HCT116 (cell line): ENCODE measurements around the gene SLCO4C1. TPM values are rescaled to one million over a fixed set of nuclear protein-coding genes. Genes with fewer than 3 reads are reported as not detected.

Experiments
- ATAC-seq: fragments of 200-7000 bp; cut with Tn5 transposase; 2 replicates; pipeline ENCODE4 v1.9.1; 2020; ENCODE audit warnings: mild to moderate bottlenecking, moderate library complexity
- BruUV-seq: library from RNA; stranded (reverse); fragments of 400-500 nt; replicated peaks from 2 replicates; lab custom pipeline; 2021; lab: Mats Ljungman, UMichigan
- CTCF ChIA-PET: fragments of 300-600 bp; sonication (Branson Sonifier 250); formaldehyde crosslinking; loops from one replicate; lab custom pipeline; 2021; ENCODE audit warnings: antibody characterized with exemption; lab: Charles Lee
- POLR2A ChIA-PET: fragments of 300-600, 350-600 bp; sonication (Branson Sonifier 250); formaldehyde crosslinking; loops from one replicate; lab custom pipeline; 2021; ENCODE audit warnings: antibody characterized with exemption; lab: Charles Lee
- RAD21 ChIA-PET, 2 experiments: fragments of 300-600 bp; sonication (Branson Sonifier 250); formaldehyde crosslinking; loops; one replicate each; lab custom pipeline; 2023; ENCODE audit warnings: low total read pairs in 2 of 2; ENCODE audit not compliant: uncharacterized antibody in 2 of 2, unreplicated experiment in 2 of 2, low non-redundant PET in 1 of 2; lab: Charles Lee
- DNase-seq: peaks from one replicate; pipeline ENCODE4 v3.0.0-alpha.2; 2010; ENCODE audit warnings: low read depth, low spot score
- H2AFZ ChIP-seq: fragments of 200-600 bp; shearing (Covaris generic), sonication (generic); 2 replicates; pipeline ENCODE4 v1.6.1; 2017; ENCODE audit warnings: low read depth, mixed run types, mixed read lengths, antibody characterized with exemption, low read length; ENCODE audit not compliant: poor library complexity, severe bottlenecking
- H3K27ac ChIP-seq: 2 replicates; pipeline ENCODE4 v1.5.1; 2012; ENCODE audit warnings: low read depth, low read length
- H3K27me3 ChIP-seq: fragments of 200-600 bp; sonication (generic); 2 replicates; pipeline ENCODE4 v1.6.1; 2016; ENCODE audit warnings: mixed run types, low read length, mixed read lengths; ENCODE audit not compliant: insufficient read depth
- H3K36me3 ChIP-seq, 2 experiments: fragments of 200-500 bp in 1 of 2; fragments of 200-600 bp in 1 of 2; sonication (Bioruptor generic) in 1 of 2; sonication (generic) in 1 of 2; 2 replicates each; pipeline versions ENCODE4 v1.5.1 to v1.6.1; 2014 to 2016; ENCODE audit warnings: low read length in 2 of 2, inconsistent platforms in 1 of 2, mixed read lengths in 1 of 2, mixed run types in 1 of 2; ENCODE audit not compliant: insufficient read depth in 2 of 2, control insufficient read depth in 1 of 2
- H3K4me1 ChIP-seq, 2 experiments: fragments of 200-600 bp in 1 of 2; sonication (generic) in 1 of 2; 2 replicates each; pipeline versions ENCODE4 v1.5.1 to v1.6.1; 2012 to 2017; ENCODE audit warnings: low read length in 2 of 2, inconsistent platforms in 1 of 2, mild to moderate bottlenecking in 1 of 2, mixed read lengths in 1 of 2, mixed run types in 1 of 2, moderate library complexity in 1 of 2; ENCODE audit not compliant: insufficient read depth in 2 of 2, control insufficient read depth in 1 of 2
- H3K4me2 ChIP-seq: fragments of 200-600 bp; sonication (generic); 2 replicates; pipeline ENCODE4 v1.6.1; 2017; ENCODE audit warnings: mixed run types, low read length, mixed read lengths
- H3K4me3 ChIP-seq, 2 experiments: fragments of 200-600 bp in 1 of 2; sonication (generic) in 1 of 2; replicated peaks in 1 of 2; 2 replicates each; pipeline ENCODE4 v1.5.1; 2011 to 2016; ENCODE audit warnings: low read length in 2 of 2, control low read depth in 1 of 2, low read depth in 1 of 2, mild to moderate bottlenecking in 1 of 2, mixed read lengths in 1 of 2, mixed run types in 1 of 2
- H3K79me2 ChIP-seq: fragments of 200-600 bp; sonication (generic); 2 replicates; pipeline ENCODE4 v1.6.1; 2017; ENCODE audit warnings: mild to moderate bottlenecking, mixed run types, low read length, moderate library complexity, mixed read lengths; ENCODE audit not compliant: insufficient read depth
- H3K9ac ChIP-seq: fragments of 200-600 bp; sonication (generic); 2 replicates; pipeline ENCODE4 v1.6.1; 2016; ENCODE audit warnings: low read length, mixed read lengths
- H3K9me2 ChIP-seq: fragments of 200-600 bp; sonication (generic), shearing (Covaris generic); 2 replicates; pipeline ENCODE4 v1.6.1; 2017; ENCODE audit warnings: mixed run types, mild to moderate bottlenecking, moderate library complexity; ENCODE audit not compliant: insufficient read depth
- H3K9me3 ChIP-seq, 2 experiments: fragments of 200-500 bp in 1 of 2; fragments of 200-600 bp in 1 of 2; sonication (Bioruptor generic) in 1 of 2; sonication (generic) in 1 of 2; 2 replicates each; pipeline ENCODE4 v1.6.1; 2014 to 2017; ENCODE audit warnings: low read length in 2 of 2, mixed read lengths in 2 of 2, inconsistent platforms in 1 of 2, low read depth in 1 of 2, mild to moderate bottlenecking in 1 of 2, mixed run types in 1 of 2, moderate library complexity in 1 of 2; ENCODE audit not compliant: control insufficient read depth in 1 of 2, insufficient read depth in 1 of 2
- H4K20me1 ChIP-seq: fragments of 200-600 bp; sonication (generic), shearing (Covaris generic); 2 replicates; pipeline ENCODE4 v1.6.1; 2017; ENCODE audit warnings: mixed run types, mild to moderate bottlenecking, moderate library complexity; ENCODE audit not compliant: insufficient read depth
- CBX3 ChIP-seq: IDR thresholded peaks from 2 replicates; pipeline ENCODE4 v1.6.1; 2012; ENCODE audit warnings: low read depth
- EZH2 ChIP-seq: fragments of 200-600 bp; sonication (generic); IDR thresholded peaks from 2 replicates; pipeline ENCODE4 v1.6.1; 2017; ENCODE audit warnings: antibody characterized with exemption, mixed run types
- FOSL1 ChIP-seq: IDR thresholded peaks from 2 replicates; pipeline ENCODE4 v1.6.1; 2012; ENCODE audit warnings: low read depth
- JUND ChIP-seq: IDR thresholded peaks from 2 replicates; pipeline ENCODE4 v1.6.1; 2012
- POLR2AphosphoS5 ChIP-seq: IDR thresholded peaks from 2 replicates; pipeline ENCODE4 v1.6.1; 2011; ENCODE audit warnings: mild to moderate bottlenecking, low read depth, low read length, moderate library complexity
- SIN3A ChIP-seq: IDR thresholded peaks from 2 replicates; pipeline ENCODE4 v1.6.1; 2012; ENCODE audit warnings: low read depth
- SRF ChIP-seq: IDR thresholded peaks from 2 replicates; pipeline ENCODE4 v1.6.1; 2012; ENCODE audit warnings: low read depth
- TCF7L2 ChIP-seq: IDR thresholded peaks from 2 replicates; pipeline ENCODE4 v1.7.0; 2011; ENCODE audit warnings: borderline replicate concordance, inconsistent platforms; ENCODE audit not compliant: insufficient read depth, insufficient read length; ENCODE audit errors: extremely low read depth
- intact Hi-C: fragments of 100-400 bp; cut with micrococcal nuclease; formaldehyde crosslinking; loops from 2 replicates; pipeline ENCODE4 v1.10.0; 2022
- total RNA-seq: library from RNA; stranded (reverse); gene quantifications from one replicate; pipeline ENCODE4 v1.2.1, GENCODE V29; 2021; ENCODE audit not compliant: unreplicated experiment
- TF ChIP-seq, protein P1 (sequence below): IDR thresholded peaks from 2 replicates; pipeline ENCODE4 v1.6.1; 2011; ENCODE audit warnings: mild to moderate bottlenecking, low read length, moderate library complexity; ENCODE audit not compliant: insufficient replicate concordance; ENCODE audit errors: extremely low read depth
- TF ChIP-seq, protein P2 (sequence below): IDR thresholded peaks from 2 replicates; pipeline ENCODE4 v1.6.1; 2012; ENCODE audit warnings: low read depth

SLCO4C1 gene
- total RNA-seq, 1 experiment from 2014 or later, result 0.12 TPM

DNA sequence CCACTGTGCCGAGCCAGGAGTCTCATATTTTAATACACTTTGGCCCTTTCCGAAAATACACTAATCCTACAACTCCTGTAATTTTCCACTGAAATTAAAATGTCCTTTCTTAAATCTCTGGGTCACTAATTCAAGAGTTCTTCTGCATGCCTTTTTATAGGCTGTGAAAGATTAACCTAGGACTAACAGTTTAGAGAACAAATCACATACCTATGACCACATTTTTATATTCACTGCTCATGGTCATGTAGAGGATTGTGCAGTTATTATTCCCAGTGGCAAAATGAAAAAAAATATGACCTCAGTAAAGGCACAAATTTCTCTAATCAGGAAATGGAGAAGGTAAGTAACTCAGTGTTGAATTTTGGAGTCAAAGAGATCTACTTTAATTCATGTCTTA lies 33.4 kb downstream of the SLCO4C1 start:
- Histone ChIP-seq H3K79me2 (no peaks in the 10 kb centered on the region), H3K4me1 (no peaks in the 10 kb centered on the region), H3K9me2 (no peaks in the 10 kb centered on the region), H3K36me3 (no peaks in the 10 kb centered on the region), H2AFZ (no peak overlapping the region), H3K27me3 (no peaks in the 10 kb centered on the region), H3K9ac (no peak overlapping the region), H3K4me3 (no peak overlapping the region), H3K9me3 (no peaks in the 10 kb centered on the region), H4K20me1 (no peaks in the 10 kb centered on the region), H3K4me2 (no peak overlapping the region), H3K27ac (no peak overlapping the region)
- POLR2A ChIA-PET, result no interaction called here
- no TSS peak for BruUV-seq
- RAD21 ChIA-PET, result no interaction called here
- intact Hi-C loops, result no loop called here
- DNase-seq (no peak), ATAC-seq (no peak)
- TF ChIP-seq SIN3A (no peak), SRF (no peak), EZH2 (no peak), POLR2AphosphoS5 (no peak), CBX3 (no peak), JUND (no peak), FOSL1 (no peak), TCF7L2 (no peak)
- TF ChIP-seq, protein P1, sequence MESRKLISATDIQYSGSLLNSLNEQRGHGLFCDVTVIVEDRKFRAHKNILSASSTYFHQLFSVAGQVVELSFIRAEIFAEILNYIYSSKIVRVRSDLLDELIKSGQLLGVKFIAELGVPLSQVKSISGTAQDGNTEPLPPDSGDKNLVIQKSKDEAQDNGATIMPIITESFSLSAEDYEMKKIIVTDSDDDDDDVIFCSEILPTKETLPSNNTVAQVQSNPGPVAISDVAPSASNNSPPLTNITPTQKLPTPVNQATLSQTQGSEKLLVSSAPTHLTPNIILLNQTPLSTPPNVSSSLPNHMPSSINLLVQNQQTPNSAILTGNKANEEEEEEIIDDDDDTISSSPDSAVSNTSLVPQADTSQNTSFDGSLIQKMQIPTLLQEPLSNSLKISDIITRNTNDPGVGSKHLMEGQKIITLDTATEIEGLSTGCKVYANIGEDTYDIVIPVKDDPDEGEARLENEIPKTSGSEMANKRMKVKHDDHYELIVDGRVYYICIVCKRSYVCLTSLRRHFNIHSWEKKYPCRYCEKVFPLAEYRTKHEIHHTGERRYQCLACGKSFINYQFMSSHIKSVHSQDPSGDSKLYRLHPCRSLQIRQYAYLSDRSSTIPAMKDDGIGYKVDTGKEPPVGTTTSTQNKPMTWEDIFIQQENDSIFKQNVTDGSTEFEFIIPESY, result no peak
- TF ChIP-seq, protein P2, sequence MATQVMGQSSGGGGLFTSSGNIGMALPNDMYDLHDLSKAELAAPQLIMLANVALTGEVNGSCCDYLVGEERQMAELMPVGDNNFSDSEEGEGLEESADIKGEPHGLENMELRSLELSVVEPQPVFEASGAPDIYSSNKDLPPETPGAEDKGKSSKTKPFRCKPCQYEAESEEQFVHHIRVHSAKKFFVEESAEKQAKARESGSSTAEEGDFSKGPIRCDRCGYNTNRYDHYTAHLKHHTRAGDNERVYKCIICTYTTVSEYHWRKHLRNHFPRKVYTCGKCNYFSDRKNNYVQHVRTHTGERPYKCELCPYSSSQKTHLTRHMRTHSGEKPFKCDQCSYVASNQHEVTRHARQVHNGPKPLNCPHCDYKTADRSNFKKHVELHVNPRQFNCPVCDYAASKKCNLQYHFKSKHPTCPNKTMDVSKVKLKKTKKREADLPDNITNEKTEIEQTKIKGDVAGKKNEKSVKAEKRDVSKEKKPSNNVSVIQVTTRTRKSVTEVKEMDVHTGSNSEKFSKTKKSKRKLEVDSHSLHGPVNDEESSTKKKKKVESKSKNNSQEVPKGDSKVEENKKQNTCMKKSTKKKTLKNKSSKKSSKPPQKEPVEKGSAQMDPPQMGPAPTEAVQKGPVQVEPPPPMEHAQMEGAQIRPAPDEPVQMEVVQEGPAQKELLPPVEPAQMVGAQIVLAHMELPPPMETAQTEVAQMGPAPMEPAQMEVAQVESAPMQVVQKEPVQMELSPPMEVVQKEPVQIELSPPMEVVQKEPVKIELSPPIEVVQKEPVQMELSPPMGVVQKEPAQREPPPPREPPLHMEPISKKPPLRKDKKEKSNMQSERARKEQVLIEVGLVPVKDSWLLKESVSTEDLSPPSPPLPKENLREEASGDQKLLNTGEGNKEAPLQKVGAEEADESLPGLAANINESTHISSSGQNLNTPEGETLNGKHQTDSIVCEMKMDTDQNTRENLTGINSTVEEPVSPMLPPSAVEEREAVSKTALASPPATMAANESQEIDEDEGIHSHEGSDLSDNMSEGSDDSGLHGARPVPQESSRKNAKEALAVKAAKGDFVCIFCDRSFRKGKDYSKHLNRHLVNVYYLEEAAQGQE, result no peak
- CTCF ChIA-PET, result no interaction called here
